Measurements from ENCODE around the gene OSBP2.

- TF ChIP-seq EP300 (IDR thresholded peaks at IDR 0.05) = no peak
- no peak for TF ChIP-seq CTCF (IDR thresholded peaks at IDR 0.05)
Measured at GRCh38 chr22:30646518-30647160, 48.0 kb upstream of the OSBP2 start.
